GM21786 (cell line): ENCODE measurements around the gene MRPL51.
A peak's percentile ranks its signal among the peaks of the same experiment; 100 is the strongest.
"Not testable (repeated sequence)": the region's sequence is repeated elsewhere in the genome, so short reads cannot be mapped to it uniquely, and the experiment has no call there.

Source experiments
- ATAC-seq: cut with Tn5 transposase; IDR thresholded peaks from one replicate; pipeline ENCODE4 v1.9.1; 2021; ENCODE audit not compliant: unreplicated experiment

The MRPL51 gene

DNA sequence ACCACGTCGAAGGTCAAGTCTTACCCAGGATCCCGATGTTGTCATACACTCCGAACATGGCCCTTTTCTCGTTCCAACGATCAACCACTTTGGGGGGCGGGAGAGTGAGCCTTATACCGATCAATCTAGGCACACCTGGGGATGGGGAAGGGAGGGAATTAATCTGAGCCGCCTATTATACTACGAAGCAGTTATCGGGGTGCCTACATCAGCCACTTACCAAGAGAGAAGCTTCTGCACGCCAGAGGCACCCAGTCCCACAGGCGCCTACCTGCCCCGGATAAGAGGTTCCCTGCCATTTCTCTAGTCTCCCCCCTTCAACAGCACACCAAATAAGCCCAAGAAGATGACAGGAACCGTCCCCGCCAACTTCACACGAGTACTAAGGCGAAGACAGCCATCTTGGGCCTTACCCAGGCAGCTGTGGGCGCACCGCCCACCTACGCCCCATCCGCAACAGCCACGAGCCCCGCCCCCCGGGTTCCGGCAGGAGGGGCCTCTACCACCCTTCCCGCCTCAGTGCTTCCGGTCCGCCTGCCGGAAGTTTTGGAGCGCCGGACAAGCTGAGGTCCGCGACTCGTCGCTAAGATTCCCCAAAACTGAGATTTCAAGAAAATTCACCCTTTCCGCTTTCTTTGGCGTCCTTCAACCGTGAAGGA, at the start of gene MRPL51:
Gene MRPL51, minus strand, starts transcription at position 425 of the 659 bp plus-strand sequence. Its CDS starts 126 bp downstream, at position 299.
- peak; percentile 64 for ATAC-seq

DNA sequence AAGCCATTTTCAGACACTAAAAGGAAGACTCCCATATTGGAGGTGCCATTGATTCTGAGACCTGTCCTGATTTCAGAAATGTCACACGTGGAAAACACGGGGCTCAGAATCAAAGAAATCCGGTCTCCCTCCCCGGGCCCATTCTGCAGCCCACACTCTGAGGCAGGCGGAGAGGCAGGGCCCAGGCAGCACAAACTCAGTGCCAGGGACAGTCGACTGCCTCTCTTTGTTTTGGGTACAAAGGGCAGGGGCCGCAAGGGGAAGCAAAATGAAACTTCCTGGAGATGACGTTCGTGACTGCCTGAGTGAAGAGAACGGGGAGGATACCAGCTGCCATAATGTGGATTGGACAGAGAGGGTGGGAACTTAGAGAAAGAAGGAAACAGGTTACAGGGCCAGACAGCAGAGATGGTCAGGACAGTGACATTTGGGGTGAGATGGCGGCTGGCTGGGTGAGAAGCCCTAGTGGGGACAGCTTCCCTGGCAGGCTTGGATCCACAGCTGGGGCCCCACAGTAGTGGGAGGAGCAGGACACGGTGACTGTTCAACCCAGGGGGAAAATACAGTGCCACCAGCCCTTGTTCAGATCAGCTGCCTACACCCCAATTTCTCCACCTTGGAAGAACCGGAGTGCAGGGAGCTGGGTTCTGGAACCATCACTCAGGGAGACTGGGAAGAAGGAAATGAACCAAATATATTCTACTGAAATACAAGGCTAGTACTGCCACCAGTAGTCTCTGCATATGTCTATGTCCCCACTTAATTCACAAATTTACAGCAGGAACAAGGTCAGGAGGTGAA, 49.3 kb upstream of the MRPL51 start:
- ATAC-seq: no peak

DNA sequence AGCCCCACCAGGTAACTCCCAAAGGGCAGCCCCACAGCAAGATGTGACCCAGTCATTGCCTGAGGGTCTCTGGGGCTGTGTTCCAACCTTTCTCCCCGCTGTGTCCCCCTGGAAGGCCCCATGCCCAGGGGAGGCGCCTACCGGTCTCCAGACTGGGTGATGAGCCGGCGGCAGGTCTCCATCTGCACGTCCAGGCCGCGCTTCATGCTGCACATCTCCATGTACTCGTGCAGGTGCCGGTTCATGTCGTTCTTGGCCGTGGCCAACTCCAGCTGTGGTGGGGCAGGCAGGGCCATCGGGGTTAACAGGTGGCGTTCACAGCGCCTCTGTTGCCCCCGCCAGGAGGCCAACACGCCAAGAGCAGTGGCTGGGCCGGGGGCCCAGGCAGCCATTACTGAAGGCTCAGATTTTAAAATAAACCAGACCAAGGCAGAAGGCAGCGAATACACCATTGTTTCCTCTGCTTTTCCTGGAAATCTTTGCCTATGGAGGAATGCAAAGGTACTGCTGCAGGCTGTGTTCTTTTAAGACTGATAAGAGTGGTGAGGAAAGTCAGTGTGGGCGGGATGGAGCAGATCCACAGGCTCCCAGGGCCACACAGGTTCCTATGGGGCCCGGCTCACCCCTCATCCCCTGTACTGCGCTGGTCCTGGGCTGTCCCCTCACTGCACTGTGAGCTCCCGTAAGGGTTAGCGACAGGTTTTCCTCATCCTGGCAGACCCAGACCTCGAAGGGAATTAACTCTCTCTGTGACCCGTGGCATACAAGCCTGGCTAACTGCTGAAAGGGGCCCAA, 48.5 kb upstream of the MRPL51 start:
- no peak for ATAC-seq

DNA sequence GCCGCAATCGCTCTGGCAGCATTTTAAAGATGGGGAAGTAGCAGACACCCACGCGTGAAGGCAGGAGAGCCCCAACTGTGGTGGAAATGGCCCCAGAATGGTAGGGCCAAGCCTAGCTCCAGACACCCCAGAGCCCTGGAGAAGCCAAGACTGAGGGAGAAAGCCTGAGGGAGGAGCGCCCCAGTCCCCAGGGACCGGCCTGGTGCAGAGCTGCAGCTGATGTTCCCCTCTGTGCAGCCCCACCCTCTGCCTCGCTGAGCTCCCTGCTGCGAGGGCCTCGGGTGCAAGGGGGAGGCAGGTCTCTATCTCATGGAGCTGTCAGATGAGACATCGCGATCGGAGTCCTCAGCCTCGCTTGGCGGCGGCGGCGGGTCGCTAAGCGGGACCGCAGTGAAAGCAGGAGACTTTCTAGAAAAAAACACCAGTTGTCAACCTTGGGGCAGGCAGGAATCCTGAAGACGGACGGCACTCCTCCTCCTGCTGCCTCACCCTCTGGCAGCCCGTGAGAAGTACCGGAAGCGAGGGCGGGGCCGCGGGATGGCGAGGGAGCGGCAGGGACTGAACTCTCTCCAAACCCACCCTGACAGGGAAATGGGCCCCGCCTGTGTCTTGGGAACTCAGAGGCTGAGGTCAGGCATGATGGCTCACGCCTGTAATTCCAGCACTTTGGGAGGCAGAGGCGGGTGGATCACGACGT, 47.3 kb upstream of the MRPL51 start:
- no peak for ATAC-seq

DNA sequence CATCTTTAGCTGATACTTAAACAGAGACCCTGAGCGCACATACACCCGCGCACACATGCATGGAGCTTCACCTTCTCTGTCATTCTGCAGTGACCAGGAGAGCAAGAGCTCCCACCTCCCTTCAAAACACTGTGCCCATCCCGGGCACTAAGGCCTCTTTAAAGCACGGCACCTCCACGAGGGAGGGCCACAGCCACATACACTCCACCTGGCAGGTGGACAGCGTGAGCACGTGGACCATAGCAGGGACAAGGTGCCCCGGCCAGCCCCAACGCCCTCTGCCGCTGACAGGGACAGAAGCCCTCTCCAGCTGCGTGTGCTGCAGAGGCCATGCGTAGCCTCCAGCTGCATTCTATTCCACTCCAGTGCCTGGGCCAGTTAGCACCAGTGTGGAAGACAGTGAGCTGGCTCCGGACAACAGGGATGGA, 46.7 kb upstream of the MRPL51 start:
- ATAC-seq: no peak

DNA sequence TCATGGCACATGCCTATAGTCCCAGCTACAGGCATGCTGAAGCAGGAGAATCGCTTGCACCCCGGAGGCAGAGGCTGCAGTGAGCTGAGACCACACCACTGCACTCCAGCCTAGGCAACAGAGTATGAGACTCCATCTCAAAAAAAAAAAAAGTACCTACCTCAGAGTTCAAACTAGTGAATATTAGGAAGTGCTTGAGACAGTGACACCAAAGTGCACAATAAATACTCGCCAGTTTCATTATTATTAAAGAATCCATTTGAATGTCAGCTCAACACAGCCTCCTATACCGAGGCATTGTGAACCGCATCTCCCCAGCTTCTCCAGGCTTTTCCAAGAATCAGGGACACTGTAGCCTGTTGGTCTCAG, 46.2 kb upstream of the MRPL51 start:
- ATAC-seq: no peak

DNA sequence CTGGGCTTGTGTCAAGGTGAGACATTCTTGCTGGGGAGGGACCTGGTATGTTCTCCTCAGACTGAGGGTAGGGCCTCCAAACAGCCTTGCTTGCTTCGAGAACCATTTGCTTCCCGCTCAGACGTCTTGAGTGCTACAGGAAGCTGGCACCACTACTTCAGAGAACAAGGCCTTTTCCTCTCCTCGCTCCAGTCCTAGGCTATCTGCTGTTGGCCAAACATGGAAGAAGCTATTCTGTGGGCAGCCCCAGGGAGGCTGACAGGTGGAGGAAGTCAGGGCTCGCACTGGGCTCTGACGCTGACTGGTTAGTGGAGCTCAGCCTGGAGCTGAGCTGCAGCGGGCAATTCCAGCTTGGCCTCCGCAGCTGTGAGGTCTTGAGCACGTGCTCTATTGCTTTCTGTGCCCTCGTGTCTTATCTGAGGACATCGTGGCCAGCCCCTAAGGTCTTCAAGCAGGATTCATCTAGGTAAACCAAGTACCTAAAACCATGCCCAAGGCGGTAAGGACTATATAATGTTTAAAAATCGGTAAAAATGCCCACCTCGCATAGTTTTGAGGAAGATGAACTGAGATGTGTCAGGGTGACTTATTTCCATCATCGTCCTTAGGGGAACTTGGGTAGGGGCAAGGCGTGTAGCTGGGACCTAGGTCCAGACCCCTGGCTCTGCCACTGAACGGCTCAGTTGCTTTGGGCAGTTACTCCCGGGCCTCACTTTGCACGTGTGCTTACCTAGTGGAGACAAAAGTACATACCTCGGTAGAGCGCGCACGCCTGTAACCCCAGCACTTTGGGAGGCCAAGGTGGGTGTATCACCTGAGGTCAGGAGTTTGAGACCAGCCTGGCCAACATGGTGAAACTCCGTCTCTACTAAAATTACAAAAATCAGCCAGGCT, 45.6 kb upstream of the MRPL51 start:
- no peak for ATAC-seq

DNA sequence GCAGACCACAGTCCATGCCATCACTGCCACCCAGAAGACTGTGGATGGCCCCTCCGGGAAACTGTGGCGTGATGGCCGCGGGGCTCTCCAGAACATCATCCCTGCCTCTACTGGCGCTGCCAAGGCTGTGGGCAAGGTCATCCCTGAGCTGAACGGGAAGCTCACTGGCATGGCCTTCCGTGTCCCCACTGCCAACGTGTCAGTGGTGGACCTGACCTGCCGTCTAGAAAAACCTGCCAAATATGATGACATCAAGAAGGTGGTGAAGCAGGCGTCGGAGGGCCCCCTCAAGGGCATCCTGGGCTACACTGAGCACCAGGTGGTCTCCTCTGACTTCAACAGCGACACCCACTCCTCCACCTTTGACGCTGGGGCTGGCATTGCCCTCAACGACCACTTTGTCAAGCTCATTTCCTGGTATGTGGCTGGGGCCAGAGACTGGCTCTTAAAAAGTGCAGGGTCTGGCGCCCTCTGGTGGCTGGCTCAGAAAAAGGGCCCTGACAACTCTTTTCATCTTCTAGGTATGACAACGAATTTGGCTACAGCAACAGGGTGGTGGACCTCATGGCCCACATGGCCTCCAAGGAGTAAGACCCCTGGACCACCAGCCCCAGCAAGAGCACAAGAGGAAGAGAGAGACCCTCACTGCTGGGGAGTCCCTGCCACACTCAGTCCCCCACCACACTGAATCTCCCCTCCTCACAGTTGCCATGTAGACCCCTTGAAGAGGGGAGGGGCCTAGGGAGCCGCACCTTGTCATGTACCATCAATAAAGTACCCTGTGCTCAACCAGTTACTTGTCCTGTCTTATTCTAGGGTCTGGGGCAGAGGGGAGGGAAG, 44.7 kb upstream of the MRPL51 start:
- not testable (repeated sequence) for ATAC-seq

DNA sequence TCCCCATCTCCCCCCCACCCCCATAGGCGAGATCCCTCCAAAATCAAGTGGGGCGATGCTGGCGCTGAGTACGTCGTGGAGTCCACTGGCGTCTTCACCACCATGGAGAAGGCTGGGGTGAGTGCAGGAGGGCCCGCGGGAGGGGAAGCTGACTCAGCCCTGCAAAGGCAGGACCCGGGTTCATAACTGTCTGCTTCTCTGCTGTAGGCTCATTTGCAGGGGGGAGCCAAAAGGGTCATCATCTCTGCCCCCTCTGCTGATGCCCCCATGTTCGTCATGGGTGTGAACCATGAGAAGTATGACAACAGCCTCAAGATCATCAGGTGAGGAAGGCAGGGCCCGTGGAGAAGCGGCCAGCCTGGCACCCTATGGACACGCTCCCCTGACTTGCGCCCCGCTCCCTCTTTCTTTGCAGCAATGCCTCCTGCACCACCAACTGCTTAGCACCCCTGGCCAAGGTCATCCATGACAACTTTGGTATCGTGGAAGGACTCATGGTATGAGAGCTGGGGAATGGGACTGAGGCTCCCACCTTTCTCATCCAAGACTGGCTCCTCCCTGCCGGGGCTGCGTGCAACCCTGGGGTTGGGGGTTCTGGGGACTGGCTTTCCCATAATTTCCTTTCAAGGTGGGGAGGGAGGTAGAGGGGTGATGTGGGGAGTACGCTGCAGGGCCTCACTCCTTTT, 44.0 kb upstream of the MRPL51 start:
- ATAC-seq: no peak

DNA sequence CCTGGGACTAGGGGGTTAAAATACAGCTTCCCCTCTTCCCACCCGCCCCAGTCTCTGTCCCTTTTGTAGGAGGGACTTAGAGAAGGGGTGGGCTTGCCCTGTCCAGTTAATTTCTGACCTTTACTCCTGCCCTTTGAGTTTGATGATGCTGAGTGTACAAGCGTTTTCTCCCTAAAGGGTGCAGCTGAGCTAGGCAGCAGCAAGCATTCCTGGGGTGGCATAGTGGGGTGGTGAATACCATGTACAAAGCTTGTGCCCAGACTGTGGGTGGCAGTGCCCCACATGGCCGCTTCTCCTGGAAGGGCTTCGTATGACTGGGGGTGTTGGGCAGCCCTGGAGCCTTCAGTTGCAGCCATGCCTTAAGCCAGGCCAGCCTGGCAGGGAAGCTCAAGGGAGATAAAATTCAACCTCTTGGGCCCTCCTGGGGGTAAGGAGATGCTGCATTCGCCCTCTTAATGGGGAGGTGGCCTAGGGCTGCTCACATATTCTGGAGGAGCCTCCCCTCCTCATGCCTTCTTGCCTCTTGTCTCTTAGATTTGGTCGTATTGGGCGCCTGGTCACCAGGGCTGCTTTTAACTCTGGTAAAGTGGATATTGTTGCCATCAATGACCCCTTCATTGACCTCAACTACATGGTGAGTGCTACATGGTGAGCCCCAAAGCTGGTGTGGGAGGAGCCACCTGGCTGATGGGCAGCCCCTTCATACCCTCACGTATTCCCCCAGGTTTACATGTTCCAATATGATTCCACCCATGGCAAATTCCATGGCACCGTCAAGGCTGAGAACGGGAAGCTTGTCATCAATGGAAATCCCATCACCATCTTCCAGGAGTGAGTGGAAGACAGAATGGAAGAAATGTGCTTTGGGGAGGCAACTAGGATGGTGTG, 43.1 kb upstream of the MRPL51 start:
- no peak for ATAC-seq

DNA sequence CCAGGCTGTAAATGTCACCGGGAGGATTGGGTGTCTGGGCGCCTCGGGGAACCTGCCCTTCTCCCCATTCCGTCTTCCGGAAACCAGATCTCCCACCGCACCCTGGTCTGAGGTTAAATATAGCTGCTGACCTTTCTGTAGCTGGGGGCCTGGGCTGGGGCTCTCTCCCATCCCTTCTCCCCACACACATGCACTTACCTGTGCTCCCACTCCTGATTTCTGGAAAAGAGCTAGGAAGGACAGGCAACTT, 42.6 kb upstream of the MRPL51 start:
- ATAC-seq: no peak

DNA sequence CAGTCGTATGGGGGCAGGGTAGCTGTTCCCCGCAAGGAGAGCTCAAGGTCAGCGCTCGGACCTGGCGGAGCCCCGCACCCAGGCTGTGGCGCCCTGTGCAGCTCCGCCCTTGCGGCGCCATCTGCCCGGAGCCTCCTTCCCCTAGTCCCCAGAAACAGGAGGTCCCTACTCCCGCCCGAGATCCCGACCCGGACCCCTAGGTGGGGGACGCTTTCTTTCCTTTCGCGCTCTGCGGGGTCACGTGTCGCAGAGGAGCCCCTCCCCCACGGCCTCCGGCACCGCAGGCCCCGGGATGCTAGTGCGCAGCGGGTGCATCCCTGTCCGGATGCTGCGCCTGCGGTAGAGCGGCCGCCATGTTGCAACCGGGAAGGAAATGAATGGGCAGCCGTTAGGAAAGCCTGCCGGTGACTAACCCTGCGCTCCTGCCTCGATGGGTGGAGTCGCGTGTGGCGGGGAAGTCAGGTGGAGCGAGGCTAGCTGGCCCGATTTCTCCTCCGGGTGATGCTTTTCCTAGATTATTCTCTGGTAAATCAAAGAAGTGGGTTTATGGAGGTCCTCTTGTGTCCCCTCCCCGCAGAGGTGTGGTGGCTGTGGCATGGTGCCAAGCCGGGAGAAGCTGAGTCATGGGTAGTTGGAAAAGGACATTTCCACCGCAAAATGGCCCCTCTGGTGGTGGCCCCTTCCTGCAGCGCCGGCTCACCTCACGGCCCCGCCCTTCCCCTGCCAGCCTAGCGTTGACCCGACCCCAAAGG, 42.1 kb upstream of the MRPL51 start:
- no peak for ATAC-seq

DNA sequence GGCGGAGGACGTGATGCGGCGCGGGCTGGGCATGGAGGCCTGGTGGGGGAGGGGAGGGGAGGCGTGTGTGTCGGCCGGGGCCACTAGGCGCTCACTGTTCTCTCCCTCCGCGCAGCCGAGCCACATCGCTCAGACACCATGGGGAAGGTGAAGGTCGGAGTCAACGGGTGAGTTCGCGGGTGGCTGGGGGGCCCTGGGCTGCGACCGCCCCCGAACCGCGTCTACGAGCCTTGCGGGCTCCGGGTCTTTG, 41.6 kb upstream of the MRPL51 start:
- no peak for ATAC-seq

DNA sequence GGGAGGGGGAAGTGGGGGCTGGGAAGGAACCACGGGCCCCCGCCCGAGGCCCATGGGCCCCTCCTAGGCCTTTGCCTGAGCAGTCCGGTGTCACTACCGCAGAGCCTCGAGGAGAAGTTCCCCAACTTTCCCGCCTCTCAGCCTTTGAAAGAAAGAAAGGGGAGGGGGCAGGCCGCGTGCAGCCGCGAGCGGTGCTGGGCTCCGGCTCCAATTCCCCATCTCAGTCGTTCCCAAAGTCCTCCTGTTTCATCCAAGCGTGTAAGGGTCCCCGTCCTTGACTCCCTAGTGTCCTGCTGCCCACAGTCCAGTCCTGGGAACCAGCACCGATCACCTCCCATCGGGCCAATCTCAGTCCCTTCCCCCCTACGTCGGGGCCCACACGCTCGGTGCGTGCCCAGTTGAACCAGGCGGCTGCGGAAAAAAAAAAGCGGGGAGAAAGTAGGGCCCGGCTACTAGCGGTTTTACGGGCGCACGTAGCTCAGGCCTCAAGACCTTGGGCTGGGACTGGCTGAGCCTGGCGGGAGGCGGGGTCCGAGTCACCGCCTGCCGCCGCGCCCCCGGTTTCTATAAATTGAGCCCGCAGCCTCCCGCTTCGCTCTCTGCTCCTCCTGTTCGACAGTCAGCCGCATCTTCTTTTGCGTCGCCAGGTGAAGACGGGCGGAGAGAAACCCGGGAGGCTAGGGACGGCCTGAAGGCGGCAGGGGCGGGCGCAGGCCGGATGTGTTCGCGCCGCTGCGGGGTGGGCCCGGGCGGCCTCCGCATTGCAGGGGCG, 41.0 kb upstream of the MRPL51 start, which contains the start of gene GAPDH:
Gene GAPDH, plus strand, starts transcription at position 595 of the 772 bp plus-strand sequence. CDS start 316 bp downstream, outside the sequence.
- ATAC-seq: peak; percentile 60

DNA sequence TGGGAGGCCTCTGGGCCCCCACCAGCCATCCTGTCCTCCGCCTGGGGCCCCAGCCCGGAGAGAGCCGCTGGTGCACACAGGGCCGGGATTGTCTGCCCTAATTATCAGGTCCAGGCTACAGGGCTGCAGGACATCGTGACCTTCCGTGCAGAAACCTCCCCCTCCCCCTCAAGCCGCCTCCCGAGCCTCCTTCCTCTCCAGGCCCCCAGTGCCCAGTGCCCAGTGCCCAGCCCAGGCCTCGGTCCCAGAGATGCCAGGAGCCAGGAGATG, 40.5 kb upstream of the MRPL51 start:
- ATAC-seq: peak; percentile 4

DNA sequence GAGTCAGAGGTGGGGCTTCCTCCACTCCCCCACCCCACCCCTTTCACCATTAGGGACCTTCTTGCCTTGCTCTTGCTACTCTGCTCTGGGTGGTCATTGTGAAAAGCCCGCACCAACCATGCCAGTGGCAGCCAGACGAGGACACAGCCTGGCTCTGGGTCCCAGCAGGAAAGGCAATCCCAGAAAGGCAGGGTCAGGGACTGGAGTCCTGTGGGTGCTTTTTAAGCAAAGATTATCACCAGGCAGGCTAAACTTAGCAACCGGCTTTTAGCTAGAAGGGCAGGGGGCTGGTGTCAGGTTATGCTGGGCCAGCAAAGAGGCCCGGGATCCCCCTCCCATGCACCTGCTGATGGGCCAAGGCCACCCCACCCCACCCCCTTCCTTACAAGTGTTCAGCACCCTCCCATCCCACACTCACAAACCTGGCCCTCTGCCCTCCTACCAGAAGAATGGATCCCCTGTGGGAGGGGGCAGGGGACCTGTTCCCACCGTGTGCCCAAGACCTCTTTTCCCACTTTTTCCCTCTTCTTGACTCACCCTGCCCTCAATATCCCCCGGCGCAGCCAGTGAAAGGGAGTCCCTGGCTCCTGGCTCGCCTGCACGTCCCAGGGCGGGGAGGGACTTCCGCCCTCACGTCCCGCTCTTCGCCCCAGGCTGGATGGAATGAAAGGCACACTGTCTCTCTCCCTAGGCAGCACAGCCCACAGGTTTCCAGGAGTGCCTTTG, 40.0 kb upstream of the MRPL51 start:
- ATAC-seq: no peak
